Tibial artery (tissue), 4 donors: Measurements from ENCODE around the gene RFC3.
A peak's percentile ranks its signal among the peaks of the same experiment; 100 is the strongest.

Source experiments
- DNase-seq, 2 donors: peaks; one replicate each; pipeline ENCODE4 v3.0.0-alpha.2; 2019
- H3K27ac ChIP-seq, 2 donors: fragments of 200-600 bp; sonication (generic) in 1 of 2; 1 replicate in 1 of 2; 2 replicates in 1 of 2; pipeline ENCODE4 v1.5.1; 2018 to 2019; ENCODE audit warnings: mild to moderate bottlenecking in 1 of 2
- H3K27me3 ChIP-seq, 2 donors: fragments of 200-600 bp; sonication (generic) in 1 of 2; one replicate each; pipeline versions ENCODE4 v1.5.1 to v1.6.0; 2016 to 2019
- H3K36me3 ChIP-seq, 3 donors: fragments of 200-600 bp; sonication (generic) in 2 of 3; one replicate each; pipeline ENCODE4 v1.5.1; 2016 to 2019; ENCODE audit warnings: mild to moderate bottlenecking in 2 of 3
- H3K4me1 ChIP-seq, 4 donors: fragments of 200-600 bp; sonication (generic) in 2 of 4; 1 replicate in 3 of 4; 2 replicates in 1 of 4; pipeline ENCODE4 v1.5.1; 2016 to 2019
- H3K4me3 ChIP-seq, 2 donors: fragments of 200-600 bp; sonication (generic) in 1 of 2; 1 replicate in 1 of 2; 2 replicates in 1 of 2; pipeline ENCODE4 v1.5.1; 2018 to 2019; ENCODE audit warnings: mild to moderate bottlenecking in 2 of 2
- H3K9me3 ChIP-seq, 3 donors: fragments of 200-600 bp; sonication (generic) in 1 of 3; one replicate each; pipeline ENCODE4 v1.5.1; 2016 to 2019
- CTCF ChIP-seq, 2 experiments: fragments of 200-600 bp in 1 of 2; fragments of 450-650 bp in 1 of 2; IDR thresholded peaks; one replicate each; pipeline ENCODE4 v1.5.1; 2017 to 2019; ENCODE audit warnings: antibody characterized with exemption in 2 of 2, mild to moderate bottlenecking in 1 of 2, moderate library complexity in 1 of 2
- intact Hi-C: fragments of 100-400 bp; cut with DNase I; formaldehyde crosslinking; loops from one replicate; pipeline ENCODE4 v1.15.0; 2023; ENCODE audit warnings: low total_unique reads

RFC3 gene

DNA sequence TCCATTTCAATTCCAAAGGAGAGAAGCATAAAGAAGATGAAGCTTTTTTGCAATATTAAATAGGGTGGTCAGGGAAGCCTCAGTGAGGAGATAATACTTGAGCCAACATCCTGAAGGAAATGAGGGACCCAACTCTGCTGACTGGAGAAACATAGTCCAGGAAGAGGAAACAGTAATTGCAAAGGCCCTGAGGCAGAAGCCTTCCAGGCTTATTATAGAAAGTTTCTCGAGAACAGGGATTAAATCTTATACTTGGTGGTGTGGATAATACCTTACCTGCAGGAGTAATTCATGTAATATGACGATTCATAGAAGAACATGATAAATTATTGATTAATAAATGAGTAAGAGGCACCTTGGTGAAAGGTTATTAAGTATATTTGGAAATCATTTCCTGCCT lies 1.0 kb upstream of the RFC3 start:
- Histone ChIP-seq H3K4me1 (peaks cover 0 to 4% (median 3%) of the 10 kb centered on the region in 4 donors), H3K9me3 (no peaks in the 10 kb centered on the region), H3K4me3 (no peak overlapping the region), H3K27ac (no peak overlapping the region), H3K27me3 (no peaks in the 10 kb centered on the region), H3K36me3 (no peaks in the 10 kb centered on the region)
- intact Hi-C loops = no loop called here
- no peak for TF ChIP-seq CTCF (IDR thresholded peaks at IDR 0.05)
- no peak for DNase-seq

DNA sequence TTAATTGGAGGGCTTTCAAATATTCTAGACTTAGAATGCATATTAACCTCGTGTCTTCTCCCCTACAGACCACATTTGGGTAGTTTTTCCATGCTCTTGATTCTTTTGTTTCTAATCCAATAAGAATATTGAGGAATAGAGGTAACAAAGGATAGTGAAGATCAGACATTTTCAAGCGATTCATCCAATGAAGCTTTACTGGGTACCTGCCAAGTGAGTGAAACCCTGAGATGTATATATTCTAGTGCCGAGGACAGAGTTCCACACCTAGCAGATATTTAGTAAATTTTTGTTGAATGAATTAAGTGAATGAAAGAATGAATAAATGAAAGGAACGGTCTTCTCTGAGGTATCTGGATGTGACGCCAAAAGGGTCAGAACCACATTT lies 442 bp upstream of the RFC3 start:
- Histone ChIP-seq H3K36me3 (no peaks in the 10 kb centered on the region), H3K4me1 (peaks cover 0 to 4% (median 3%) of the 10 kb centered on the region in 4 donors), H3K27ac (peak overlapping the region; percentile 53 to 70), H3K27me3 (no peaks in the 10 kb centered on the region), H3K9me3 (no peaks in the 10 kb centered on the region), H3K4me3 (peak overlapping the region; percentile 65 to 81)
- no peak for TF ChIP-seq CTCF (IDR thresholded peaks at IDR 0.05)
- intact Hi-C loops = no loop called here
- DNase-seq = no peak

GRCh38 chr13:33825083-33825482 lies 7.1 kb downstream of the RFC3 start:
- no peak overlapping the region for H3K27ac ChIP-seq
- intact Hi-C loops = no loop called here
- TF ChIP-seq CTCF (IDR thresholded peaks at IDR 0.05) = no peak

GRCh38 chr13:33827139-33827538 lies 9.2 kb downstream of the RFC3 start:
- Histone ChIP-seq H3K4me1 (no peaks in the 10 kb centered on the region), H3K9me3 (no peaks in the 10 kb centered on the region), H3K27ac (no peak overlapping the region), H3K36me3 (peaks cover 20 to 26% (median 23%) of the 10 kb centered on the region in 3 donors), H3K27me3 (no peaks in the 10 kb centered on the region), H3K4me3 (no peak overlapping the region)
- no peak for TF ChIP-seq CTCF (IDR thresholded peaks at IDR 0.05)
- intact Hi-C loops = no loop called here
- no peak for DNase-seq

More at GRCh38 chr13:33825083-33825482, 7.1 kb downstream of the RFC3 start:
- Histone ChIP-seq H3K4me1 (no peaks in the 10 kb centered on the region), H3K9me3 (no peaks in the 10 kb centered on the region), H3K4me3 (no peak overlapping the region), H3K36me3 (peaks cover 4 to 11% (median 5%) of the 10 kb centered on the region in 3 donors), H3K27me3 (no peaks in the 10 kb centered on the region)
- no peak for DNase-seq

DNA sequence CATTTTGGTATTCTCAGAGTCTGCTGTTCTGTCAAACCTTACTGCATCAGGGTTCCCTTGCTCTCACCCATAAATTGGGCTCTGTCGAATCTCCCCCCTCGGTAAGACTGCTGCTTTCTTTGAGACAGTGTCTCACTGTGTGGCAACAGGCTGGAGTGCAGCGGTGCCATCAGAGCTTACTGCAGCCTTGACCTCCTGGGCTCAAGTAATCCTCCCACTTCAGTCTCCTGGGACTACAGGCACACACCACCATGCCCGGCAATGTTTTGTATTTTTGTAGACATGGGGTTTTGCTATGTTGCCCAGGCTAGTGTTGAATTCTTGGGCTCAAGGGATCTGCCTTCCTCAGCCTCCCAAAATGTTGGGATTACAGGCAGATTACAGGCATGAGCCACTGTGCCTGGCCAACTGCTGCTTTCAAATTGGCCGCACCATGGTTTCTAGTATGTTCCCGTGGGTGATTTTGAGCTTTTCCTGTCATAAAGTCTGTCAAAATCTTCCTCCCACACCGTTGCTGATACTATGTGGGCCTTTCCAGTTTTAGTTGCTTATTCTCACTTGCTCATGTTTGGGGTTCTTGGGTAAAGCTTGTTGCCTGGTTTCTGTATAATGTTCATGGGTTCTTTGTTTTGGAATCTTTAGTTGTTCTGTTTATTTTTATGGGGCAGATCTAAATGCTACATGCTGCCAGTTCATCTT lies 10.6 kb downstream of the RFC3 start:
- Histone ChIP-seq H3K36me3 (peaks cover 25 to 29% (median 26%) of the 10 kb centered on the region in 3 donors), H3K27ac (no peak overlapping the region)

More for the DNA sequence above, 10.6 kb downstream of the RFC3 start:
- no peak overlapping the region for H3K4me3 ChIP-seq
- no peaks in the 10 kb centered on the region for H3K9me3 ChIP-seq
- no peaks in the 10 kb centered on the region for H3K27me3 ChIP-seq
- no peak for TF ChIP-seq CTCF (IDR thresholded peaks at IDR 0.05)
- no peak for DNase-seq
- intact Hi-C loops = no loop called here
- no peaks in the 10 kb centered on the region for H3K4me1 ChIP-seq
